H54 (cell line): ENCODE results near the gene CELSR1.

Experiments
- DNase-seq: peaks from one replicate; pipeline ENCODE4 v3.0.0; 2011; ENCODE audit warnings: low spot score, mixed read lengths; ENCODE audit not compliant: insufficient read length
- FAIRE-seq: peaks from 3 replicates; lab custom pipeline; 2011; peaks lifted over from hg19 to GRCh38; lab: Jason Lieb, UNC
- POLR2A ChIP-seq: IDR thresholded peaks from 2 replicates; pipeline ENCODE4 v1.6.1; 2011; ENCODE audit warnings: low read depth, mild to moderate bottlenecking, low read length

The CELSR1 gene

DNA sequence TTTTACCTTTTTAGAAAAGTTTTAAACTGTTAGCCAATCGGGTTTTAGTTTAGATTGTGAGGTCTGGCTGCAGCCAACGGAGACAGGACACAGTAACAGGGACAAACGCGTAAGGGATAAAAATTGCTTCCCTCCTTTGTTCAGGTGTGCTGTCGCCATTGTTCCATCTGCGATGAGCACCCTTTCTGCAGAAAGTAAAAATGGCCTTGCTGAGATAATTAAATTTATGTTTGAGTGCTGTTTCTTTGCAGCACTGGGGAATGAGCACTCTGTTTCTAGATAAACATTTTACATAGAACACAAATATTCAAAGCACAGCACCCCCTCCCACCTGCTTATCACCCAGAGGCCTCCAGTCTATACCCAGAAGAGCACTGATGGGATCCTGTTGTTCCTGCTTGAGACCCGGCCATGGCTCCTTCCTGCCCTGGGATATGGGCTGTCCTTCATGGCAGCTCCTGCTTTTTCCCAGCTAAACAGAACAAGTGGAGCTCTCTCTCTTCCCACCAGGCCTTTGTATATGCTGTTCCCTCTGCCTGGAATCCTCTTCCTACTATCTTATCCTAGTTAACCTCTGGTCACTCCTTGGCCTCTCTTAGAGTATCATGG is 34.3 kb upstream of the CELSR1 start:
- DNase-seq (no peak), FAIRE-seq (no peak)
- no peak for TF ChIP-seq POLR2A

- FAIRE-seq (no peak), DNase-seq (no peak)
- no peak for TF ChIP-seq POLR2A
These were observed 32.7 kb upstream of the CELSR1 start for GRCh38 chr22:46569848-46570695.

GRCh38 chr22:46569055-46569847 is 31.8 kb upstream of the CELSR1 start:
- FAIRE-seq: no peak
- DNase-seq: no peak
- TF ChIP-seq POLR2A: no peak

DNA sequence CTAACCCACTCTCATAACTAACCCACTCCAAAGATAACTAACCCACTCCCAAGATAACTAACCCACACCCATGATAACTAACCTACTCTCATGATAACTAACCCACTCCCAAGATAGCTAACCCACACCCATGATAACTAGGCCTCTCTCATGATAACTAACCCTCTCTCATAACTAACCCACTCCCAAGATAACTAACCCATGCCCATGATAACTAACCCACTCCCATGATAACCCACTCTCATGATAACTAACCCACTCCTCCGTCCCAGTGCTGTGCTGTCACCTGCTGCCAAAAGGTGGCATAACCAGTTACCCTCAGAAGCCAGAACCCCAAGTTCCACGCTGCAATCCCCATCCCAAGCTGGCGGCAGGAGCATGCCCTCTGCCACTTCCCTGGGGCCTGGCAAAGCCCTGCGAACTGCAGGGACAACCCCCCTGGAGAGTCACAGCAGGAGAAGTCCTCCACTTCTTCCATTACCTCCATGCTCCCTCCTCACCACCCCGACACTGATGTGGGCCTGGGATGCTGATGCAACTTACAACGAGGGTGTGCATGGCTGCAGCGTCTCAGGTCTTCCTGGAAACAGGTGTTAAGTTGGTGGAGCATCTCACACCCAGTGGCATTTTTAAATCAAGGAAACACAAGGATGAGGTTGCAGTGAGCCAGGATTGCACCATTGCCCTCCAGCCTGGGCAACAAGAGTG is 30.8 kb upstream of the CELSR1 start:
- DNase-seq (no peak), FAIRE-seq (no peak)
- no peak for TF ChIP-seq POLR2A

DNA sequence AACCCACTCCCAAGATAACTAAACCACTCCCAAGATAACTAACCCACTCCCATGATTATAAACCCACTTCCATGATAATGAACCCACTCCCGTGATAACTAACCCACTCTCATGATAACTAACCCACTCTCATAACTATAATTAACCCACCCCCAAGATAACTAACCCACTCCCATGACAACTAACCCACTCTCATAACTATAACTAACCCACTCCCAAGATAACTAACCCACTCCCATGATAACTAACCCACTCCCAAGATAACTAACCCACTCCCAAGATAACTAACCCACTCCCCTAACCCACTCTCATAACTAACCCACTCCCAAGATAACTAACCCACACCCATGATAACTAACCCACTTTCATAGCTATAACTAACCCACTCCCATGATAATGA is 30.1 kb upstream of the CELSR1 start:
- DNase-seq: no peak
- no peak for TF ChIP-seq POLR2A
- FAIRE-seq: no peak

- no peak for TF ChIP-seq POLR2A
- no peak for FAIRE-seq
These were observed 26.8 kb upstream of the CELSR1 start for GRCh38 chr22:46564084-46564714.

DNA sequence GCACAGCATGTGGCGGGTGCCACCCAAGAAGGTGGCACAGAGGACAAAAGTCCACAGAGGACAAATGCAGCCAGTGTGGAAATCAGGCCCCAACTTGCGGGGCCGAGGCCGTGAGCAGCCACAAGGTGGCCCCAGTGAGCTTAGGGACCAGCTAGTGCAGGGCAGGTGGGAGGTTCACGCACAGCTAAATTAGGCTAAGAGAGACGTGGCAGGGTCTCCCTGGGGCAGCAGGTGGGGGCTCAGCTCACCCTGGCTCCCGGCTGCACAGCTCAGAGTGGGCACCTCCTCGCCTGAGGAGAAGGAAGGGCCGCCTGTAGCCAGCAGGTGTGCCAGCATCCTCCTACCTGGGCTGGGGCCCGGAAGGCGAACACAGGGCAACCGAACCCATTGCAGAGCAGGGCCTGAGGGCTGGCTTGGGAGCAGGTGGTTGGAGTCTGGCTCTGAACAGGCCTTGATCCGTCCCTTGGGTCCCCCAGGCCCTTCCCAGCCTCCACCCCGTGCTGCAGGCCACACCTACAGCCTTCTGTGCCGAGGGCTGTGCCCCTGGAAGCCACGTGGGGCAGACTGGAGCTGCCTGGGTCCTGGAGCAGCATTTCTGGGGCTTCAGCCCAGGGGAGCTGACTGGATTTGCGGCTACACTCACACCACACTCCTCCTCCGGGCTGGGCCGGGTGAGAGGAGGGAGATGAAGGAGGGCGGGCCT is 26.1 kb upstream of the CELSR1 start:
- DNase-seq (no peak), FAIRE-seq (no peak)

More at GRCh38 chr22:46564084-46564714, 26.8 kb upstream of the CELSR1 start:
- DNase-seq: no peak

DNA sequence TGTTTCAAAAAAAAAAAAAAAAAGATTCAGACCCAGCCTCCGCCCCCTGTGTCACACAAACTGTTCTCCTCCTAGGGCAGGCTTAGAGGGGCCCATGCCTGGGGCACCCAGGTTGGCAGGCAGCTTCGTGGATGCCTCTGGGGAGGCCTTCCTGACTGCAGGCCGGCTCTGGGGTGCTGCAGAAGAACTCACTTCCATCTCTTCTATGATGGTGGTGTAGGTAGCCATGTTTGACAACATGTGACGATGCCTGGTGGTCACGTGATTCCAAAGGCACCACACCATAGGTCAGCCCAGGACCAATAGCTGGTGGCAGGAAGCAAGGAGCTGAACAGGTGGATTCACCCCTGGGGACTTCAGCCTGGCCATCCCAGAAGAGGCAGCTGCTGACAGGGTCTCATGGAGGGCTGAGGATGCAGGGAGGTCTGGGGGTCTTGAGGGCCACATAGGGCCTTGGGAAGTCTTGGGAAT is 24.1 kb upstream of the CELSR1 start:
- DNase-seq (no peak), FAIRE-seq (peak; percentile 30)
- no peak for TF ChIP-seq POLR2A

More for the DNA sequence above, 26.1 kb upstream of the CELSR1 start:
- no peak for TF ChIP-seq POLR2A

DNA sequence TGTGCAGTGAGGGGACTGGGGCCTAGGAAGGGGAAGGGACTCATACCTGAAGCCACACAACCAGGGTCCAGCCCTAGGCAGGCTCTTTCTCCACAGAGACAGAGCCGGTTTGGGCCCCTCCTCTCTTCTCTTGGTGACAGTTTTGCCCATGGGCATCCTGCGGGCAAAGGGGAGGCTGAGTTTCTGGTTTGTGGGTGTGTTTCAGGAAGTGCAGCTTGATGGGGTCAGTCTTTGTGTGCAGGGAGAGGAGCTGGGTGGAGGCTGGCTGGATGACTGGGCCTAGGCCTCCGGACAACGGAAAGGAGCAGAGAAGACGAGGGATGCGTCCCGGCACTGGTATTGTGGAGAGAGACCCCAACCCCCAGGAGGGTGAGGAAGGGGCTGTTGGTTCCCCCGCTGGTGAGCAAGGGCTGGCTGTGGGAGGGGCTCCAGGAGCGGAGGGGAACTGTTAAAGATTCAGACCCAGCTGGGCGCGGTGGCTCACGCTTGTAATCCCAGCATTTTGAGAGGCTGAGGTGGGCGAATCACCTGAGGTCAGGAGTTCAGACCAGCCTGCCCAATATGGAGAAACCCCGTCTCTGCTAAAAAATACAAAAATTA is 23.4 kb upstream of the CELSR1 start:
- no peak for FAIRE-seq
- TF ChIP-seq POLR2A: no peak
- DNase-seq: no peak

DNA sequence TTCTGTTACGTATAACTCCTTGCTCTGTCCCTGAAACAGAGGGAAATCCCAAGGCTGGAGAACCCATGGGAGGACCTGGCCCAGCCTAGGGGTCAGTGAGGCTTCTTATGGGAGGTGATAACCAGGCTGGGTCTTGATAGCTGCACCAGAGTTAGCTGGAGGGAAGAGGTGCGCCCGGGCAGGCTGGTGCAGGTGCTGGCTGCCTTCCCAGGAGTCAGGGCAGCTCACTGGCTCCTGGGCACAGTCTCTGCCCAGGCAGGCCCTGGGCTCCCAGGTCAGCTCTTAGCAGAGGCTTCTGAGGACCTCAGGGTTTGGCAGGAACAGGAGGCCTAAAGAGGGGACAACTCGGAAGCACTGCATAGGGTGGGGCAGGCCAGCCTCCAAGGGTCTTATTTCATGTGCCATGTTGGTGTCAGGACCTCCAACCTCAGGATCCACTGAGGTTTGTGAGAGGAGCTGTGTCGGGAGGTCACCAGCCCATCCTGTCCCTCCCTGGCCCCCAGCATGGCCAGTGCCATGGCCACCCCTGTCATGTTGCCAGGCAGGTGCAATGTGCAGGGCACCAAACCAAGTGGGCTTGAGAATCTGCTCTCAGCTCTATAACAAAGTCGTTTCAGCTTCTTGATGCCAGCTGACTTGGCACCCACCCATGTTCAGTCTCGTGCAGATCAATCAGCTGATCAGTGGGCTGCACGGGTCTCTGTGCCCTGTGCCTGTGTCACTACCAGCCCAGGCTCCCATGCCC is 20.5 kb upstream of the CELSR1 start:
- no peak for TF ChIP-seq POLR2A
- DNase-seq: no peak
- FAIRE-seq: no peak

DNA sequence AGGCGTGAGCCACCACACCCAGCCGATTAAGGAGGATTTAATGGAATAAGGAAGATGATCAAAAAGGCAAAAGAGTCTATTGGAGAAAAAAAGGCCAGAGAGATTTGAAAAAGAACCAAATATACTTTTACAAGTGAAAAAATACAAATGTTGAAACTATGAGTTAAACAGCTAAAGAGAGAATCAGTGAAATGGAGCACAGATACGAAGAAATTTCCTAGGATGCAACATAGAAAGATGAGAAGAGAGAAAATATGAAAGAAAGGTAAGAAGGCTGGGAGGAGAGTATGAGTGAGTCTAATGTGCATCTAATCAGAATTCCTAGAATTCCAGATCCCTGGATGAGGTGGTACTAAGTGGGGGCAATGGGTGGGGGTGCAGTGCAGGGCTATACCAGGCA is 19.4 kb upstream of the CELSR1 start:
- no peak for TF ChIP-seq POLR2A
- FAIRE-seq (no peak), DNase-seq (no peak)
